ENCODE results near the gene AUNIP.

DNA sequence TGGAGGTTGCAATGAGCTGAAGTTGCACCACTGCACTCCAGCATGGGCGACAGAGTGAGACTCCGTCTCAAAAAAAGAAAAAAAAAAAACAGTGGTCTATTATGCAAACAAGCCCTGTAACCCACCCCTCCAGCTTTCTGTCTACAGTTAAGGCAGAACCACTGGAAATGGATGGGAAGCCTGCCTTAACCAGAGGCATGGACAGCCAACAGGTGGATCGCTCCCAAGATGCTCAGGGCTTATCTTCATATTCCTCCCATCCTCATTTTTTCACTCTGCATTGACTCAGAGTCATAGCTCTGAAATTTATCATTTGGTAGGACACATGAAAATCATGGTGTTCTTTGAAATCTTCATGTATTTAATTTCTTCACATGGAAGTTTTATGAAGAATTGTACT lies 30.8 kb downstream of the AUNIP start:
- TF ChIP-seq GATA3 (IDR thresholded peaks at IDR 0.05; ENCODE audit: low read depth, low read length) (no peak), GATA2 (IDR thresholded peaks at IDR 0.05; ENCODE audit: low read depth, low read length) (no peak)
